ENCODE results near the gene FHAD1.

- TF ChIP-seq RAD21 (IDR thresholded peaks at IDR 0.05) (no peak), HNF4A (conservative IDR thresholded peaks at IDR 0.05) (no peak), TAF1 (conservative IDR thresholded peaks at IDR 0.05) (no peak), JUND (IDR thresholded peaks at IDR 0.05) (no peak), ATF3 (IDR thresholded peaks at IDR 0.05) (no peak), RXRA (IDR thresholded peaks at IDR 0.05) (no peak), GABPA (IDR thresholded peaks at IDR 0.05 in 1 of 2, conservative IDR thresholded peaks at IDR 0.05 in 1 of 2) (no peak)
- TF ChIP-seq, protein P1, sequence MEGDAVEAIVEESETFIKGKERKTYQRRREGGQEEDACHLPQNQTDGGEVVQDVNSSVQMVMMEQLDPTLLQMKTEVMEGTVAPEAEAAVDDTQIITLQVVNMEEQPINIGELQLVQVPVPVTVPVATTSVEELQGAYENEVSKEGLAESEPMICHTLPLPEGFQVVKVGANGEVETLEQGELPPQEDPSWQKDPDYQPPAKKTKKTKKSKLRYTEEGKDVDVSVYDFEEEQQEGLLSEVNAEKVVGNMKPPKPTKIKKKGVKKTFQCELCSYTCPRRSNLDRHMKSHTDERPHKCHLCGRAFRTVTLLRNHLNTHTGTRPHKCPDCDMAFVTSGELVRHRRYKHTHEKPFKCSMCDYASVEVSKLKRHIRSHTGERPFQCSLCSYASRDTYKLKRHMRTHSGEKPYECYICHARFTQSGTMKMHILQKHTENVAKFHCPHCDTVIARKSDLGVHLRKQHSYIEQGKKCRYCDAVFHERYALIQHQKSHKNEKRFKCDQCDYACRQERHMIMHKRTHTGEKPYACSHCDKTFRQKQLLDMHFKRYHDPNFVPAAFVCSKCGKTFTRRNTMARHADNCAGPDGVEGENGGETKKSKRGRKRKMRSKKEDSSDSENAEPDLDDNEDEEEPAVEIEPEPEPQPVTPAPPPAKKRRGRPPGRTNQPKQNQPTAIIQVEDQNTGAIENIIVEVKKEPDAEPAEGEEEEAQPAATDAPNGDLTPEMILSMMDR (IDR thresholded peaks at IDR 0.05; ENCODE audit: low read depth, low read length, missing input control): no peak
- TF ChIP-seq, protein P2, sequence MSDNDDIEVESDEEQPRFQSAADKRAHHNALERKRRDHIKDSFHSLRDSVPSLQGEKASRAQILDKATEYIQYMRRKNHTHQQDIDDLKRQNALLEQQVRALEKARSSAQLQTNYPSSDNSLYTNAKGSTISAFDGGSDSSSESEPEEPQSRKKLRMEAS (IDR thresholded peaks at IDR 0.05): no peak
- TF ChIP-seq, protein P3, sequence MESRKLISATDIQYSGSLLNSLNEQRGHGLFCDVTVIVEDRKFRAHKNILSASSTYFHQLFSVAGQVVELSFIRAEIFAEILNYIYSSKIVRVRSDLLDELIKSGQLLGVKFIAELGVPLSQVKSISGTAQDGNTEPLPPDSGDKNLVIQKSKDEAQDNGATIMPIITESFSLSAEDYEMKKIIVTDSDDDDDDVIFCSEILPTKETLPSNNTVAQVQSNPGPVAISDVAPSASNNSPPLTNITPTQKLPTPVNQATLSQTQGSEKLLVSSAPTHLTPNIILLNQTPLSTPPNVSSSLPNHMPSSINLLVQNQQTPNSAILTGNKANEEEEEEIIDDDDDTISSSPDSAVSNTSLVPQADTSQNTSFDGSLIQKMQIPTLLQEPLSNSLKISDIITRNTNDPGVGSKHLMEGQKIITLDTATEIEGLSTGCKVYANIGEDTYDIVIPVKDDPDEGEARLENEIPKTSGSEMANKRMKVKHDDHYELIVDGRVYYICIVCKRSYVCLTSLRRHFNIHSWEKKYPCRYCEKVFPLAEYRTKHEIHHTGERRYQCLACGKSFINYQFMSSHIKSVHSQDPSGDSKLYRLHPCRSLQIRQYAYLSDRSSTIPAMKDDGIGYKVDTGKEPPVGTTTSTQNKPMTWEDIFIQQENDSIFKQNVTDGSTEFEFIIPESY (IDR thresholded peaks at IDR 0.05): no peak
Observed at GRCh38 chr1:15330028-15330427, 83.0 kb downstream of the FHAD1 start.

Data from liver (tissue), 3 donors.